GM19463 (cell line): ENCODE results near the gene UNC5A.

Source experiments
- ATAC-seq: cut with Tn5 transposase; IDR thresholded peaks from one replicate; pipeline ENCODE4 v1.9.1; 2021; ENCODE audit warnings: mild to moderate bottlenecking, moderate library complexity; ENCODE audit not compliant: unreplicated experiment

UNC5A gene

DNA sequence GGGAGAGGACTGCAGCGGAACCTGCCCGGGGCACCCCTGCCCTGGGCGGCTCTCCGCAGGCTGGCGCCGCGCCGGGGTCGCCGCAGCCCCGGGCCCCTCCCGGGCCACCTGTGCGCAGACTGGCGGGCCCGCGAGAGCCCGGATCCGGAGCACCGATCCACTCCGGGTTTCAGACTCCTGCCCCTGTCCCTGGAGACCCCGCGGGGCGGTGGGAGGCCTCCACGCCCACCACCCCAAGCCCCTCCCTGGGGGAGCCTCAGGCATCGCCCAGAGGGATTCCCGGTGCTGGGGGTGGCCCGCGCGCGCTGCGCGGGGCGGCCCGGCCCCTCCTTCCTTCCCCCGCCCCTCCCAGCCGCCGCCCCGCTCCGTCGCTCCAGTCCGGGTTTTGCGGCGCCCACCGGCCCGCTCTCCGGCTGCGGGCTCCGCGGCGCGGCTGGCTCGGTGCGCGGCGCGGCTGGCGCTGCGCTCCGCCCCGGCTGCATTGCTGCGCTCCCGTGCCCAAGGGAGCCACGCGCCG lies at the start of gene UNC5A:
UNC5A (plus strand) TSS at position 479 of the 517 bp plus-strand sequence. CDS start 192 bp downstream, outside the sequence.
- ATAC-seq, result peak; percentile 50

DNA sequence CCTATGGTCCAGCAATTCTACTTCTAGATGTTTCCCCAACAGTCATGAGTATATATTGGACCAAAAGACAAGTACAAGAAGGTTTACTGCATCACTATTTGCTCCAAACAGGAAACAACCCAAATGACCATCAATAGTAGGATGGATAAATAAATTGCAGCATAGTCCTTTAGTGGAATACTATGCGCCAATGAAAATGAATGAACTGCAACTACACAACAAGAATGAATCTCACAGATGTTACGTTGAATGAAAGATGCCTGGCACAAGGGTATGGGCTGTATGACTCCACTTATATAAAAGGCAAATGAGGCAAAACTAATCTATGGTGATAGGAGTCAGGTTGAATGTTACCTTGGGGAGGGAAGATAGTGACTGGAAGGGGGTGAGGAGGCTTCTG lies 48.6 kb upstream of the UNC5A start:
- ATAC-seq, result no peak

DNA sequence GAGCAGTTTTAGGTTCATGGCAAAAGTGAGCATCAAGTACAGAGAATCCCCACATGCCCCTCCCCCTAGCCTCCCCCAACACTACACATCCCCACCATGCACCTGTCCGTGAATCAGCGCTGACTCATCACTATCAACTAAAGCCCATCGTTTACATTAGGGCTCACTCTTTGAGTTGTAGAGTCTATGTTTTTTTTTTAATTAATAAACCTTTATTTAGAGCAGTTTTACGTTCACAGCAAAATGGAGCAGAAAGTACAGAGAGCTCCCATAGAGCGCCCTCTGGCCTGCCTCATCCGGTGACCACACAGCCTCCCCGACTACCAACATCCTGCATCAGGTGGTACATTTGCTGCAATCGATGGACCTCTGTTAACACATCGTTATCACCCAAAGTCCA lies 47.9 kb upstream of the UNC5A start:
- ATAC-seq, result no peak

DNA sequence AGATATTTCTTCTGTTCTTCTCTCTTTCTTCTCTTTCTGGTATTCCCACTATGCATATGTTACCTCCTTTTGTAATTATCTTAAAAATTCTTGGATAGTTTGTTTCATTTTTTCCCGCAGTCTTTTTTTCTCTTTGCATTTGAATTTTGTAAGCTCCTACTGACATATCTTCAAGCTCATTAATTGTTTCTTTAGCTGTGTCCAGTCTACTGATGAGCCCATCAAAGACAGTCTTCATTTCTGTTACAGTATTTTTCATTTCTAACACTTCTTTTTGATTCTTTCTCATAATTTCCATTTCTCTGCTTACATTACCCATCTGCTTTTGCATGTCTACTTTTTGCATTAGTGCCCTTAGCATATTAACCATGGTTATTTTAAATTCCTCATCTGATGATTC lies 44.7 kb upstream of the UNC5A start:
- no peak for ATAC-seq

DNA sequence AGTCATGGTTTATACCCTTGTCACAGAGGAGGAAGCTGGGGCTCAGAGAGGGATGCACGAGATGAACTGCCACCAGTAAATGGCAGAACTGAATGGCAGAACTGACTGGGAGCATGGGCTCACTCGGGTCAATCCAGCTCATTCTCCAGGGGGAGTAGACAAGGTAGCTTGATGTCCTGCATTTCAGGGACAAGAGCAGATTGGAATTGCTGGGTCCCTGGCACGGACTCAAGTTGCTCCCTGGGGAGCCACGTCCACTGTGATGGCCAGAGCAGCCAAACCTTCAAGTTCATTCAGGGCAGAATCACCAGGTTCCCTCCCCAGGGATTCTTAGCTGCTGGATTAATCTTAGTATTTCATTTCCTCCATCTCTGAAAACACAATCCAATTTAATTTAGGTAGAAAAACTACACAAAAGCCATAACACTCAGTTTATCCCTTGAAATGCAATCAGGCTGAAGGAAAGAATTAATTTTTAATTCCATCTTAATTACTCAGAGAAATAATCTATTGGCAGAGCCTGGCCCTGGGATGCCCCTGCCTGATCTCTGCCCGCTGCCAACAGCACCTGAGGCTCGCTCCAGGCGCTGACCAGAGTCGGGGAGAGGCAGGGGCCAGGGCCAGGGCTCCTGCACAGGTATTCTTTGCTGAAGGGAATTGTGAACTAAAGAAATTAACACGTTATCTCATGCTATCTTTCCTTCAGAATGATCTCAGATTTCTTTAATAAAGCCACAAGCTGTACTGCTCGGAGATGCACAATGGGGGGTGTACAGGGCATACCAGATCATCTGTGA lies 42.0 kb upstream of the UNC5A start:
- no peak for ATAC-seq

DNA sequence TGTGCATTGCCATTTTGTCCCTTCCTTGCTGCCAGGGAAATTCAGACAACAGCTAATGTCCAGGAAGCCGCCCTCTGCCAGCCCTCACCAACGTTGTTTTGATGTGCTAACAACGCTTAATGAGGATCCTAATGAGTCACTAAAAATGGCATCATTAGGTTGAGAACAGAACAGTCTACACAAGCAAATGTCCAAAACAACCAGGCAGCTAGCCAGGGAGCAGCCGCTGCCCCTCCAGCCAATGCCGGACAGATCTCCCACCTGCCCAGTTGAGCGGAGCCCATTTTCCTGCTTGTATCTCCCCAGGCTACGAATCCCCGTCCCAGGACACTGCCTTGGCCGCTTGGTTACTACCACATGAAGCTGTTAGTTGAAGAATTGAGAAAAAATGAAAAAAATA lies 40.4 kb upstream of the UNC5A start:
- no peak for ATAC-seq

DNA sequence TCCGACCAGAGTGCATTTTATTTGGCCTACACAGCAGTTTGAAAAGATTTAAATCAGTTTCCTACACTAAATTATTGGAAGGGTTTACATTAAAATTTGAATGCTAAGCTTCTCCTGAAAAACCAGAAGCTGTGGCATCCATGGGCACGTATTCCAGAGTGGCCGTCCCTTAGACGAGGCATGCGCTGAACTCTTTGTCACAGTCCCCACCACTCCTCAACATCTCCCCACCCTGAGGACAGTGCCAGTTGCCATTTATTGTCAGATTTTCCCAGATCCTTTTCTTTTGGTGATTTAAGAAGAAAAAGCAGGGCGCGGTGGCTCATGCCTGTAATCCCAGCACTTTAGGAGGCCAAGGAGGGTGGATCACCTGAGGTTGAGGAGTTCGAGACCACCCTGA lies 39.9 kb upstream of the UNC5A start:
- ATAC-seq, result no peak

DNA sequence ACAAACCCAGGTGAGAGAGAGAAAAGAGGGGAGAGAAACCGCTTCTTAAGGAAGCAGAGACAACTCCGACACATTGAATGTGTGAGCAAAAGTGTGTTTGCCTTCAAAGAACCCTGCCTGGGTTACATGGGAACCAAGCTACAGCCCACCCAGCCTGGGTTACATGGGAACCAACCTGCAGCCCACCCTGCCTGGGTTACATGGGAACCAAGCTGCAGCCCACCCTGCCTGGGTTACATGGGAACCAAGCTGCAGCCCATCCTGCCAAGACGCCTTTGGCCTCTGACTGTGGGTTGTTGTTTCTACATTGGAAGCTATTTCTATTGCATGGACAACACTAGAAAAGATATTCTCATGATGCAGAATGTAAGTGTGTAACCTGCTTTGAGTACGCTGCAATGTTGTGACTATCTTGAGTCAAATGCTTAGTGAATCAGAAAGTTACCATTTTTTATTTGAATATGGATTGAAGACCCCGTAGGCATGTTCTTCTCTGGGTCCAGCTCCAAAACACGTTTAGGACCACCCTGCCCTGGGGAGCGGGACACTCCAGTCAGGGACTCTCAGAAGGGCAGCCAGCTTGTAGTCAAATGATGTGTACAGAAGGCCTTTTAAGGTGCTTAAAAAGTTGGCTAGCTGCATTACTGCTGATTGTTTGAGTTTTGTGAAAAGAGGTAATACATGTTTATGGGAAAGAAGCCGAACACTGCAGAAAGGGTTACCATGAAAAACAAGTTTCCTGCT lies 39.1 kb upstream of the UNC5A start:
- ATAC-seq, result no peak

DNA sequence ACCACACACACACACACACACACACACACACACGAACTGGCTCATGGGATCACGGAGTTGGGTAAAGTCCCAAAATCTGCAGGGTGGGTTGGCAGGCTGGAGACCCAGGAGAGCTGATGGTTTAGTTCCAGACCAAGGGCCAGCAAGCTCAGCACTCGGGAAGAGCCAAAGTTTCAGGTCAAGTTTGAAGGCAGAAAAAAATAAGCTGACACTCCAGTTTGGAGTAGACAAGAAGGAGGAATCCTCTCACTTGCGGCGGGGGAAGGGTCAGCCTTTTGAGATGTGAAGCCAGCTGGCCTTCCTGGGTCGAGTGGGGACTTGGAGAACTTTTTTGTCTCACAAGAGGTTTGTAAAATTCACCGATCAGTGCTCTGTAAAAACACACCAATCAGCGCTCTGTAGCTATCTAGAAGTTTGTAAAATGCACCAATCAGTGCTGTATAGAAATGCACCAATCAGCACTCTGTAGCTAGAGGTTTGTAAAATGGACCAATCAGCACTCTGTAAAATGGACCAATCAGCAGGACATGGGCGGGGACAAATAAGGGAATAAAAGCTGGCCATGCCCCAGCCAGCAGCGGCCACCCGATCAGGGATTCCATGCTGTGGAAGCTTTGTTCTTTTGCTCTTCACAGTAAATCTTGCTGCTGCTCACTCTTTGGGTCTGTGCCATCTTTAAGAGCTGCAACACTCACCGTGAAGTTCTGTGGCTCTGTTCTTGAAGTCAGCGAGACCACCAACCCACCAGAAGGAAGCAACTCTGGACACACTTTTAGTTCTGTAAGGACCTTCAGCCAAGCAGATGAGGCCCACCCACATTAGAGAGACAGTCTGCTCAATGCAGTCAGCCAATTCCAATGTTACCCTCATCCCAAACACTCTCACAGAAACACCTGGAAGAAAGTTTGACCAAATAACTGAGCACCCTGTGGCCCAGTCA lies 37.8 kb upstream of the UNC5A start:
- no peak for ATAC-seq

DNA sequence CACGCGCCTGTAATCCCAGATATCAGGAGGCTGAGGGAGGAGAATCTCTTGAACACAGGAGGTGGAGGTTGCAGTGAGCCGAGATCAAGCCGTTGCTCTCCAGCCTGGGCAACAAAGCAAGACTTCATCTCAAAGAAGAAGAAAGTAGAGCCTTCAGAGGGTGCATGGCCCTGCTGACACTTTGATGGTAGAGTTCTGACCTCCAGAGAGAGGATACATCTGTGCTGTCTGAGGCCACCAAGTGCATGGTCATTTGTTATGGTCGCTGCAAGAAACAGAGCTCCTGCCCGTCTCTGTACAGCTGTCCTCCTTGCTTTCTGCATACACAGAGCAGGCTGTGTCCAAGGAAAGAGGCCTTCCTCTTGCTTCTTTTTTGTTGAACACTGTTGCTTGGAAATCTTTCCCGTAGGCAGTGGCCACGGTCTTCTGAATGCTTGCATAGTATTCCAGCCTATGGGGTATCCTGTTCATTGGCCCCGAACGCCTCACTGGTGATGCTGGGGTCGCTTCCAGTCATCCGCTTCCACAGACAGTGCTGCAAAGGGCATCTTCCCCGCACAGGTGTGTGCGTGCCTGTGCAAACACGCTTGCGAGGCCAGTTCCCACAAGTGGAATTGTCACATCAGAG lies 36.8 kb upstream of the UNC5A start:
- no peak for ATAC-seq

DNA sequence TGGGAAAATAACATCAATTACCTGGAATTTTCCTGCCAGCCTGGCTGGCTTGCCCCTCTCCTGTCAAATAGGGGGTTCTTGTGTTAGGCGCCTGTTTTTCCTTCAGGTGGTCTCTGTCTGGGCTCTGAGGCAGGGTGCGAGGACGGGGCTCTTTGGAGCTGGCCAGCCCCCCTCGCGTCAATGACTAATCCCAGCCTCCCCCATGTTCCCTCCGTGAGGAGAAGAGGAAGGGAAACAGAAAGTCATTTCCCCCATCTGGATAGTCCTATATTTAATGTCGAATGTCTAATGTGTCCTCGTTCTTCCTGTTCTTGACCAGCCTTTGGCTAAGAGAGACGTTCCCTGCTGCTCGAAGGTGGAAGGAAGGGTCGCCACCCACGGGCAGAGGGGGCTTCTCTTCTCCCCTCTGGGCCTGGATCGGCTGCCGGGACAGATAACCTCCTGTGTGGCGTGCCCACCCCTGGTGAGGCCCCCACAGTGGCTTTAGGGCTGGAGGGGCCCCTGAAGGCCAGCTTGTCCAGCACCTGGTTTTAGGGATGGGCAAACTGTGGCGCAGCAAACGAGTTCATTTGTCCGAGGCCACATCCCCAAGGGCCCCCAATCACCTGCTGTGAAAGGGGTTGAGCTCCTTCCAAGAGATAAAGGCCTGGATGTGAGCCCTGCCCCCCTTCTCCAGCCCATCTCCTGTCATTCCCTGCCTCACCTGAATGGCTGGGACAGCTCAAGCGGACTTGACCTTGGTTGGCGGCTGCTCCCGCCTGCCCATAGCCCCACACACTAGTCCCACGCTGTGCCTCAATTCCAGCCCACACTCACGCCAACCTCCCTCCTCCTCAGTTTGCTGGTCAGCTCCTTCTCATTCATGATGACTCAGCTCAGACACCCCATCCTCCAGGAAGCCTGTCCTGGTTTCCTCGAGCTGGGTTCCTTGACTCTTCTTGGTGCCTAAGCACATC lies 35.9 kb upstream of the UNC5A start:
- no peak for ATAC-seq

DNA sequence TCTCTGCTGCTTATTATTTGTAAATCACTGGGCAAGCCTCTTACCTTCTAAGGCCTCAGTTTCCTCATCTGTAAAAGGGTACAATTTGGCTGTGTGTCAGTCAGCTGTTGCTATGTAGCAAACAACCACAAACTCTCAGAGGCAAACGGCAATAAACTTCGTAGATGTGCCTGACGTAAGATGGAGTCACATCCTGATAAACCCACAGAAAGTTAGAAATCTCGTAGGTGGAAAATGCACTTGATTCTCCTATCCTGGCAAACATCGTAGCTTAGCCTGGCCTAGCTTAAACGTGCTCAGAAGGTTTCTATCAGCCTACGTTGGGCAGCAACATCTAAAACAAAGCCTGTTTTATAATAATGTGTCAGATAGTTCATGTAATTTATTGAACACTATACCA lies 35.0 kb upstream of the UNC5A start:
- no peak for ATAC-seq

DNA sequence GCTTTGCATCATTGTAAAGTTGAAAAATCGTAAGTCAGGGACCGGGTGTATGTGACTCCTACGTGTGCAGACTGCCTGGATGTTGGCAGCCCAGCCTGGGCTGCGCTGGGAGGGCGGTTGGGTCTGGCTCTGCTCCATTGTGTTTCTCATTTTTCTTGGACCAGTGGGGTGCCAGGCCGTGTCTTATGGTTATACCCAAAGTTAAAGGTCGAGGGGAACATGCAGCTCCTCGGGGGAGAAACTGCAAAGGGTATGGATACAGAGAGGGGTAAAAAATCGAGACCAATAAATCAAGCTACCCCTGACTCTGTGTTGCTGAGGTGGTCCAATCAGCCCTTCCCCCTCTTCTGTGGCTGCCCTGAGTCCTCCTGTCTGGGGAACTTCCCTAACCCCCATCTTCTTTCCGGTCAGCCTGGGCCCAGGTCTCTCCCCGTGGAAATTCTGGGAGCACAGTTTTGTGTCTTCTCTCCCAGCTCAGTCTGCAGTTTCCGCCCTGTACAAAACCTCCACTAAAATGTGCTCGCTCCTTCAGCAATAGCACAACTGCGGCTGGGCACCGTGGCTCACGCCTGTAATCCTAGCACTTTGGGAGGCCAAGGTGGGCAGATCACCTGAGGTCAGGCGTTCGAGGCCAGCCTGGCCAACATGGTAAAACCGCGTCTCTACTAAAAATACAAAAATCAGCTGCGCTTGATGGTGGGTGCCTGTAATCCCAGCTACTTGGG lies 34.1 kb upstream of the UNC5A start:
- no peak for ATAC-seq

DNA sequence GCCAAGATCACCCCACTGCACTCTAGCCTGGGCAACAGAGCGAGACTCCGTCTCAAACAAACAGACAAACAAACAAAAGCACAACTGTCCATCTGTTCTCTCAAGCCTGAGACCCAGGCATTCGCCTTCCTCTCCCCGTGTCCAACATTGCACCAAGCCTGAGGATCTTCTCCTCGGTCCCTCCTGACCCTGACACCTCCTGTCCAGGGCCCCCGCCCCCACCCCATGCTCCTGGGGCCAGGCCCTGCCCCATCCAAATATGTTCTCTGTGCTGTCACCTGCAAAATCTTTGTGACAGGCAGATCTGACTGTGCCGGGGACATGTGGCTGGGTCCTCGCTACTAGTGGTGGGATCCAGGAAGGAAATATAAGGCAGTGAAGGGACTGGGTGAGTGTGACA lies 33.4 kb upstream of the UNC5A start:
- ATAC-seq, result no peak

DNA sequence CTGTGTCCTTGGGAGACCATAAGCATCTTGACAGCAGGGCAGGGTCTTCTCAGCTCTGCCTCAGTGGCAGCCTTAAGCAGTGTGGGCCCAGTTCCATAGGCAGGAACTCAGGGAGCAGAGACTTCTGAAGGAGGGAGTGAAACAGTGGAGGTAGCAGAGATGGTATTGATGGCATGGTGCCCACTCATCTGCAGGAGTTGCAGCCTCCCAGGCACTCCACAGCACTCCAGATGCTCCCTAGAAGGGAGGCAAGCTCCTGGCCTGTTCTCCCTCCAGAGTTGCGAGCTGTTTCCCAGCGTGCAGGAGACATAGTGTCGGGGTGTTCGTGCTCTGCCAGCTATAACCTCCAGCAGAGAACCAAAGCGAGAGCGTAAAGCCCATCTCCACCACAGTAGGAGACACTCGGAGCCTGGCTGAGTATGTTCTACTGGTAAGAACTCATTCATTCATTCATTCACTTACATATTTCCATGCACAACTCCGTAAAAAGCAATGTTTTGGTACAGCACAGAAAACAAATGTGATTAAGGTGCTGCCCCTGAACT lies 31.4 kb upstream of the UNC5A start:
- no peak for ATAC-seq

DNA sequence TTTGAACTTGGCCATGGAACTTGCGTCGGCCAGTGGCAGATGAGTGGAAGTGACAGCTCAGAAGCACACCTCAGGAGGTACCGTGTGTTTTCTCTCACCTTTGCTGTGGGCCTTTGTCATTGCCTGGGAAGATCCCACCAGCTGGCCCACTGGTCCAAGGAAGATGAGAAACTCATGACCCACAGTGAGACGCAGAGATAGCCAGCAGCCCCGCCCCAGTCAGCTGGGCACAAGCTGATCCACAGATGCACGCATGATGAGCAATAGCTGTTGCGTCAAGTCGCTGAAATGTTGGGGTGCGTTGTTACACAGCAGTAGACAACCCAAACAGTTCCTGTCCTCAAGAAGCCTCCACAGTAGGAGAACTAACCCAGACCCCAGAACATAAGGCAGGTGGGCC lies 30.8 kb upstream of the UNC5A start:
- ATAC-seq, result no peak

DNA sequence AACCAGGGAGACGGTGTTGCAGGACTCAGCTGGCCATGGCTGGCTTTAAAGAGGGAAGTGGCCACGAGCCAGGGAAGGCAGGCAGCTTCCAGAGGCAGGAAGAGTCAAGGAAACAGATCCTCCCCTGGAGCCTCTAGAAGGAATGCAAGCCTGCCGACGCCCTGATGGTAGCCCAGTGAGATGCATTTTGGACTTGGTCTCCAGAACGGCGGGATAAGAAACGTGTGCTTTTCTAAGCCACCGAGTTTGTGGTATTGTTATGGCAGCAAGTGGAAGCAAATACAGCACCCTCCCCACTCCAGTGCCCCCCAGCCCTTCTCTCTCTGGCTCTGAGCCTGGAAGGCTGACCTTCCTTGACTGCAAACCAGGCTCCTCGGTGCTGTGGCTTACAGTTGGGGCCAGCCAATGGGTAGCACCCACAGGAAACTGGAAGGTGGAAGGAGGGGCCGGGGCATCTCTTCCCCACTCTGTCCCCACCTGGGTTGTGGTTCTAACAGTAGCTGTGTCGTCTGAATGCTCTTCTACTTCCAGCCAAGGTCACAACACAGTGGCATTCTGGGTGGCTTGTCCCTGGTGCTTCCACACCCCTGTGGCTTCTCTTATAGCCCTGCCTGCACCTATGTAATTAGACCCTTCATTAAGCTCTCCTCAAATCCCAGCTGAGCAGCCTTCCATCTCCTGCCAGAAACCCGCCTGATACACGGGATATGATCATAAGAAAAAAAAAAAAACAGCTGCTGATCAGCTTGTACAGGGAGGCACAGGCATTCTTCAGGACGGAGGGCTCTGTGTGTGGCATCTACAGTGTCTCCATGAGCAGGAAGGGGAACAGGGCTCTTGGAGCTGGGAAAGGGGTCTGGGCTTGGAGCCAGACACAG lies 29.9 kb upstream of the UNC5A start:
- no peak for ATAC-seq

DNA sequence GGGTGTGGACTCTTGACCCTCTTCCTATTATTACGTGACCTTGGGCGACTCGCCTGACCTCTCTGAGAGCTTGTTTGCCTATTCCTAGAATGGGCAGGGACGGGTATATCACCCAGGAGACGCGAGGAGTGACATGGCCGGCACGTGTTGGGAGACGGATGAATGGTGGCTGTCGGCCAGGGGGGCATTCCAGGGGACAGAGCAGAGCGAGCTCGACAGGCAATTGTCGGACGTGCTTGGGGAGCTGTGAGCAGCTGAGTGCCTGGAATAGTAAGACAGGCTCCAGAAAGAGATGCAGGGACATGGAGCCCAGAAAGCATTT lies 29.3 kb upstream of the UNC5A start:
- no peak for ATAC-seq
